H1 (cell line): Measurements from ENCODE around the gene TMEM163.

ENCODE experiments used
- CBX8 ChIP-seq: fragments of 300-800, 300-1000 bp; sonication (generic); IDR thresholded peaks from 2 replicates; pipeline ENCODE4 v1.7.1; 2016; ENCODE audit warnings: low read depth, low read length, borderline replicate concordance
- CHD2 ChIP-seq: IDR thresholded peaks from 2 replicates; pipeline ENCODE4 v1.6.1; 2012; ENCODE audit warnings: low read length, improper control_type of control experiment
- CREB1 ChIP-seq: IDR thresholded peaks from 2 replicates; pipeline ENCODE4 v1.6.1; 2012; ENCODE audit warnings: inconsistent platforms
- MAX ChIP-seq: IDR thresholded peaks from 2 replicates; pipeline ENCODE4 v1.6.1; 2012; ENCODE audit warnings: inconsistent platforms
- POLR2A ChIP-seq, 2 experiments: IDR thresholded peaks; 1 replicate in 1 of 2; 2 replicates in 1 of 2; pipeline ENCODE4 v1.6.1; 2011; ENCODE audit warnings: low read depth in 2 of 2, low read length in 2 of 2, mild to moderate bottlenecking in 2 of 2; ENCODE audit errors: control extremely low read depth in 1 of 2
- RFX5 ChIP-seq: IDR thresholded peaks from 2 replicates; pipeline ENCODE4 v1.6.1; 2011; ENCODE audit warnings: low read depth, low read length, improper control_type of control experiment, borderline replicate concordance
- SP4 ChIP-seq: IDR thresholded peaks from 2 replicates; pipeline ENCODE4 v1.6.1; 2012; ENCODE audit warnings: low read length, inconsistent platforms
- TF ChIP-seq, protein P1 (sequence below), 3 experiments: IDR thresholded peaks; 1 replicate in 2 of 3; 2 replicates in 1 of 3; pipeline versions ENCODE4 v1.5.1 to v1.6.1; 2011; ENCODE audit warnings: low read length in 3 of 3, mild to moderate bottlenecking in 3 of 3, inconsistent platforms in 2 of 3, low read depth in 1 of 3, moderate library complexity in 1 of 3; ENCODE audit not compliant: insufficient read depth in 1 of 3; ENCODE audit errors: control extremely low read depth in 1 of 3

GRCh38 chr2:134609924-134610513 lies 108.8 kb downstream of the TMEM163 start:
- no peak for TF ChIP-seq CREB1
- TF ChIP-seq, protein P1, sequence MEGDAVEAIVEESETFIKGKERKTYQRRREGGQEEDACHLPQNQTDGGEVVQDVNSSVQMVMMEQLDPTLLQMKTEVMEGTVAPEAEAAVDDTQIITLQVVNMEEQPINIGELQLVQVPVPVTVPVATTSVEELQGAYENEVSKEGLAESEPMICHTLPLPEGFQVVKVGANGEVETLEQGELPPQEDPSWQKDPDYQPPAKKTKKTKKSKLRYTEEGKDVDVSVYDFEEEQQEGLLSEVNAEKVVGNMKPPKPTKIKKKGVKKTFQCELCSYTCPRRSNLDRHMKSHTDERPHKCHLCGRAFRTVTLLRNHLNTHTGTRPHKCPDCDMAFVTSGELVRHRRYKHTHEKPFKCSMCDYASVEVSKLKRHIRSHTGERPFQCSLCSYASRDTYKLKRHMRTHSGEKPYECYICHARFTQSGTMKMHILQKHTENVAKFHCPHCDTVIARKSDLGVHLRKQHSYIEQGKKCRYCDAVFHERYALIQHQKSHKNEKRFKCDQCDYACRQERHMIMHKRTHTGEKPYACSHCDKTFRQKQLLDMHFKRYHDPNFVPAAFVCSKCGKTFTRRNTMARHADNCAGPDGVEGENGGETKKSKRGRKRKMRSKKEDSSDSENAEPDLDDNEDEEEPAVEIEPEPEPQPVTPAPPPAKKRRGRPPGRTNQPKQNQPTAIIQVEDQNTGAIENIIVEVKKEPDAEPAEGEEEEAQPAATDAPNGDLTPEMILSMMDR (IDR thresholded peaks at IDR 0.05; ENCODE audit: control extremely low read depth in 1 of 3, insufficient read depth in 1 of 3, low read depth in 1 of 3, low read length in 3 of 3) = no peak
- no peak for TF ChIP-seq CHD2
- no peak for TF ChIP-seq SP4
- no peak for TF ChIP-seq POLR2A (IDR thresholded peaks at IDR 0.05; ENCODE audit: control extremely low read depth in 1 of 2, low read depth in 2 of 2, low read length in 2 of 2)
- TF ChIP-seq MAX = no peak
- no peak for TF ChIP-seq RFX5
- TF ChIP-seq CBX8 = no peak
